Karpas-422 (cell line): Measurements from ENCODE around the gene MAGEF1. TPM values are rescaled to one million over a fixed set of nuclear protein-coding genes. Genes with fewer than 3 reads are reported as not detected.

ENCODE experiments used
- DNase-seq: peaks from one replicate; pipeline ENCODE4 v3.0.0-alpha.2; 2015
- H2AFZ ChIP-seq: fragments of 200-600 bp; sonication (generic); 2 replicates; pipeline ENCODE4 v1.6.1; 2014; ENCODE audit warnings: antibody characterized with exemption, low read length, mixed read lengths
- H3K27ac ChIP-seq: fragments of 200-600 bp; sonication (generic); 2 replicates; pipeline ENCODE4 v1.5.1; 2014; ENCODE audit warnings: mild to moderate bottlenecking, low read length, moderate library complexity
- H3K27me3 ChIP-seq: fragments of 200-600 bp; sonication (generic); 2 replicates; pipeline ENCODE4 v1.6.1; 2014; ENCODE audit warnings: low read length, mixed read lengths
- H3K36me3 ChIP-seq: fragments of 200-600 bp; sonication (generic); 2 replicates; pipeline ENCODE4 v1.6.1; 2014; ENCODE audit warnings: low read length, mixed read lengths; ENCODE audit not compliant: insufficient read depth
- H3K4me1 ChIP-seq: fragments of 200-600 bp; sonication (generic); 2 replicates; pipeline ENCODE4 v1.6.1; 2014; ENCODE audit warnings: mild to moderate bottlenecking, low read length, mixed read lengths
- H3K4me2 ChIP-seq: fragments of 200-600 bp; sonication (generic); 2 replicates; pipeline ENCODE4 v1.6.1; 2014; ENCODE audit warnings: low read length, low read depth, mild to moderate bottlenecking; ENCODE audit not compliant: poor library complexity, severe bottlenecking
- H3K4me3 ChIP-seq: fragments of 200-600 bp; sonication (generic); 2 replicates; pipeline ENCODE4 v1.5.1; 2014; ENCODE audit warnings: mild to moderate bottlenecking, antibody characterized with exemption, low read length, mixed read lengths
- H3K79me2 ChIP-seq: fragments of 200-600 bp; sonication (generic); 2 replicates; pipeline ENCODE4 v1.6.1; 2014; ENCODE audit warnings: mild to moderate bottlenecking, low read length, mixed read lengths
- H3K9ac ChIP-seq: fragments of 200-600 bp; sonication (generic); 2 replicates; pipeline ENCODE4 v1.6.0; 2014; ENCODE audit warnings: low read length
- H3K9me2 ChIP-seq: fragments of 200-600 bp; sonication (generic), shearing (Covaris generic); replicated peaks from 2 replicates; pipeline ENCODE4 v1.6.0; 2014; ENCODE audit warnings: mild to moderate bottlenecking, low read length, moderate library complexity; ENCODE audit not compliant: insufficient read depth
- H3K9me3 ChIP-seq: fragments of 300-700, 200-600 bp; sonication (generic); 2 replicates; pipeline ENCODE4 v1.6.1; 2014; ENCODE audit warnings: low read length, mixed read lengths
- H4K20me1 ChIP-seq: fragments of 200-600 bp; sonication (generic); 2 replicates; pipeline ENCODE4 v1.6.1; 2014; ENCODE audit warnings: mild to moderate bottlenecking, antibody characterized with exemption, low read length, low read depth; ENCODE audit not compliant: insufficient read depth
- total RNA-seq: library from RNA; depleted of rRNA; stranded (reverse); fragments of >200 nt; shearing (Covaris generic); gene quantifications from 2 replicates; pipeline ENCODE4 v1.2.3, GENCODE V29; 2014; ENCODE audit warnings: low replicate concordance

Gene MAGEF1
- total RNA-seq, 1 experiment from 2014 or later, result 50.8 TPM

- no peaks in the 10 kb centered on the region for H4K20me1 ChIP-seq
- peak overlapping the region; percentile 52 for H3K4me3 ChIP-seq
- no peaks in the 10 kb centered on the region for H3K9me3 ChIP-seq
- no peak for DNase-seq
- no peaks in the 10 kb centered on the region for H3K9me2 ChIP-seq
- peak overlapping the region; percentile 94 for H3K27ac ChIP-seq
- H3K4me1 ChIP-seq, result peaks cover 39% of the 10 kb centered on the region
- H3K4me2 ChIP-seq, result peak overlapping the region; percentile 78
- peak overlapping the region; percentile 73 for H3K9ac ChIP-seq
- H2AFZ ChIP-seq, result 0 out of 2 replicates have a peak overlapping the region, but pooled peaks have one; percentile 5
- H3K36me3 ChIP-seq, result no peaks in the 10 kb centered on the region
- no peaks in the 10 kb centered on the region; the same call in 1 of the 2 replicates for H3K27me3 ChIP-seq
- no peaks in the 10 kb centered on the region for H3K79me2 ChIP-seq
Observed at GRCh38 chr3:184755315-184755731, 43.5 kb upstream of the MAGEF1 start.

GRCh38 chr3:184752361-184752760 is 40.5 kb upstream of the MAGEF1 start:
- no peaks in the 10 kb centered on the region for H3K79me2 ChIP-seq
- H2AFZ ChIP-seq, result no peak overlapping the region
- no peaks in the 10 kb centered on the region for H4K20me1 ChIP-seq
- H3K36me3 ChIP-seq, result no peaks in the 10 kb centered on the region
- peaks cover 41% of the 10 kb centered on the region for H3K4me1 ChIP-seq
- H3K4me2 ChIP-seq, result no peak overlapping the region
- no peak overlapping the region for H3K9ac ChIP-seq
- H3K9me2 ChIP-seq, result no peaks in the 10 kb centered on the region
- H3K27ac ChIP-seq, result no peak overlapping the region
- H3K4me3 ChIP-seq, result no peak overlapping the region
- no peaks in the 10 kb centered on the region; the same call in 1 of the 2 replicates for H3K27me3 ChIP-seq
- H3K9me3 ChIP-seq, result no peaks in the 10 kb centered on the region
- DNase-seq, result peak; percentile 58

GRCh38 chr3:184751204-184752040 is 39.6 kb upstream of the MAGEF1 start:
- Histone ChIP-seq H3K4me2 (no peak overlapping the region), H2AFZ (no peak overlapping the region), H3K4me3 (no peak overlapping the region), H3K4me1 (peaks cover 32% of the 10 kb centered on the region), H3K27me3 (no peaks in the 10 kb centered on the region; the same call in 1 of the 2 replicates), H3K9me2 (no peaks in the 10 kb centered on the region), H4K20me1 (no peaks in the 10 kb centered on the region), H3K79me2 (no peaks in the 10 kb centered on the region), H3K9me3 (no peaks in the 10 kb centered on the region), H3K36me3 (no peaks in the 10 kb centered on the region), H3K27ac (no peak overlapping the region), H3K9ac (no peak overlapping the region)
- no peak for DNase-seq

- H3K36me3 ChIP-seq, result no peaks in the 10 kb centered on the region
- H3K9ac ChIP-seq, result no peak overlapping the region
- no peak overlapping the region for H3K4me2 ChIP-seq
- H3K9me2 ChIP-seq, result no peaks in the 10 kb centered on the region
- H3K27me3 ChIP-seq, result no peaks in the 10 kb centered on the region; the same call in 1 of the 2 replicates
- H3K9me3 ChIP-seq, result no peaks in the 10 kb centered on the region
- H2AFZ ChIP-seq, result no peak overlapping the region
- no peaks in the 10 kb centered on the region for H4K20me1 ChIP-seq
- no peak for DNase-seq
- no peaks in the 10 kb centered on the region for H3K79me2 ChIP-seq
- H3K4me3 ChIP-seq, result no peak overlapping the region
- H3K27ac ChIP-seq, result no peak overlapping the region
- H3K4me1 ChIP-seq, result peaks cover 23% of the 10 kb centered on the region
Observed at GRCh38 chr3:184750349-184751083, 38.7 kb upstream of the MAGEF1 start.

GRCh38 chr3:184749168-184749744 is 37.4 kb upstream of the MAGEF1 start:
- no peak overlapping the region for H3K4me3 ChIP-seq
- no peaks in the 10 kb centered on the region for H3K79me2 ChIP-seq
- no peaks in the 10 kb centered on the region for H3K9me3 ChIP-seq
- H2AFZ ChIP-seq, result no peak overlapping the region
- H3K4me1 ChIP-seq, result peaks cover 17% of the 10 kb centered on the region
- H3K27ac ChIP-seq, result no peak overlapping the region
- H3K9ac ChIP-seq, result no peak overlapping the region
- no peak overlapping the region for H3K4me2 ChIP-seq
- H3K27me3 ChIP-seq, result no peaks in the 10 kb centered on the region; the same call in 1 of the 2 replicates
- DNase-seq, result no peak
- no peaks in the 10 kb centered on the region for H3K9me2 ChIP-seq
- no peaks in the 10 kb centered on the region for H3K36me3 ChIP-seq
- no peaks in the 10 kb centered on the region for H4K20me1 ChIP-seq

- no peak overlapping the region for H3K4me2 ChIP-seq
- no peaks in the 10 kb centered on the region for H3K9me3 ChIP-seq
- no peak overlapping the region for H3K27ac ChIP-seq
- peaks cover 17% of the 10 kb centered on the region for H3K4me1 ChIP-seq
- peak; percentile 80 for DNase-seq
- no peaks in the 10 kb centered on the region; the same call in 1 of the 2 replicates for H3K27me3 ChIP-seq
- no peaks in the 10 kb centered on the region for H4K20me1 ChIP-seq
- H3K9me2 ChIP-seq, result no peaks in the 10 kb centered on the region
- no peaks in the 10 kb centered on the region for H3K36me3 ChIP-seq
- no peaks in the 10 kb centered on the region for H3K79me2 ChIP-seq
- H3K9ac ChIP-seq, result peak overlapping the region; percentile 4; the same call in 1 of the 2 replicates
- H2AFZ ChIP-seq, result peak overlapping the region; percentile 34; the same call in 1 of the 2 replicates
- no peak overlapping the region for H3K4me3 ChIP-seq
Observed at GRCh38 chr3:184748219-184749135, 36.6 kb upstream of the MAGEF1 start.

GRCh38 chr3:184746131-184747120 is 34.6 kb upstream of the MAGEF1 start:
- peaks cover 18% of the 10 kb centered on the region for H3K4me1 ChIP-seq
- H2AFZ ChIP-seq, result no peak overlapping the region
- H3K9me3 ChIP-seq, result no peaks in the 10 kb centered on the region
- H3K4me3 ChIP-seq, result no peak overlapping the region
- H3K9me2 ChIP-seq, result no peaks in the 10 kb centered on the region
- no peak overlapping the region for H3K9ac ChIP-seq
- no peak overlapping the region for H3K27ac ChIP-seq
- no peak for DNase-seq
- no peaks in the 10 kb centered on the region for H4K20me1 ChIP-seq
- no peaks in the 10 kb centered on the region for H3K36me3 ChIP-seq
- H3K4me2 ChIP-seq, result no peak overlapping the region
- no peaks in the 10 kb centered on the region for H3K27me3 ChIP-seq
- H3K79me2 ChIP-seq, result no peaks in the 10 kb centered on the region
